ENCODE results near the gene PHF20.
"Not testable (repeated sequence)": the region's sequence is repeated elsewhere in the genome, so short reads cannot be mapped to it uniquely, and the experiment has no call there.

The PHF20 gene

DNA sequence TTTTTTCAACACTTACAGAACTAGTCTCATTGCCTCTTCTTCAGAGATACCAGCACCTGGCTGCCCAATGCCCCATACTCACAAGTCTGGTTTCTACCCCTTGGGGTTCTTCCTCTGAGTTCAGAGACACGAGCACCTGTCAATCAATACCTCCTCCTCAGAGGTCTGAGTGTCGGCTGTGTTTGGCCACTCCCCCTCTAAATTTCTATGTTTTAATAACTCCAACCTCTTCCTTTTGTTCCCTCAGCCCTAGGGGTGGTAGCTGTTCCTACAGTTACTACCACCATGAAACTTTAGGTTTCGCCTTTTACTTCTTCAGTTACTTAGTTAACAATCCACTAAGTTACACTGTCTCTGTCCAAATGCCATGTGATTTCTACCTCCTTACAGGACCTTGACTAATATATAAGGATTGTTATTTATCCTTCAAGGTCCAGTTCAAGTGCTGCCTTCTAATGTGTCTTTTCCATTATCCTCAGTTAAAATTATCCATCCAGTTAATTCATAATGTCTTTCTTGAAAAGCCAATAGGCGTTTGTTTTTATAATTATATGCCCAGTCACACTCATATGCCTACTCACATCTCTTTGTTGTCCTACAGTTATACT is 14.6 kb upstream of the PHF20 start:
- Histone ChIP-seq H3K4me3 (no peak overlapping the region), H3K27ac (no peak overlapping the region)
- no peak for DNase-seq (ENCODE audit: low spot score)
- TF ChIP-seq, protein P1, sequence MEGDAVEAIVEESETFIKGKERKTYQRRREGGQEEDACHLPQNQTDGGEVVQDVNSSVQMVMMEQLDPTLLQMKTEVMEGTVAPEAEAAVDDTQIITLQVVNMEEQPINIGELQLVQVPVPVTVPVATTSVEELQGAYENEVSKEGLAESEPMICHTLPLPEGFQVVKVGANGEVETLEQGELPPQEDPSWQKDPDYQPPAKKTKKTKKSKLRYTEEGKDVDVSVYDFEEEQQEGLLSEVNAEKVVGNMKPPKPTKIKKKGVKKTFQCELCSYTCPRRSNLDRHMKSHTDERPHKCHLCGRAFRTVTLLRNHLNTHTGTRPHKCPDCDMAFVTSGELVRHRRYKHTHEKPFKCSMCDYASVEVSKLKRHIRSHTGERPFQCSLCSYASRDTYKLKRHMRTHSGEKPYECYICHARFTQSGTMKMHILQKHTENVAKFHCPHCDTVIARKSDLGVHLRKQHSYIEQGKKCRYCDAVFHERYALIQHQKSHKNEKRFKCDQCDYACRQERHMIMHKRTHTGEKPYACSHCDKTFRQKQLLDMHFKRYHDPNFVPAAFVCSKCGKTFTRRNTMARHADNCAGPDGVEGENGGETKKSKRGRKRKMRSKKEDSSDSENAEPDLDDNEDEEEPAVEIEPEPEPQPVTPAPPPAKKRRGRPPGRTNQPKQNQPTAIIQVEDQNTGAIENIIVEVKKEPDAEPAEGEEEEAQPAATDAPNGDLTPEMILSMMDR (IDR thresholded peaks at IDR 0.05), result no peak

DNA sequence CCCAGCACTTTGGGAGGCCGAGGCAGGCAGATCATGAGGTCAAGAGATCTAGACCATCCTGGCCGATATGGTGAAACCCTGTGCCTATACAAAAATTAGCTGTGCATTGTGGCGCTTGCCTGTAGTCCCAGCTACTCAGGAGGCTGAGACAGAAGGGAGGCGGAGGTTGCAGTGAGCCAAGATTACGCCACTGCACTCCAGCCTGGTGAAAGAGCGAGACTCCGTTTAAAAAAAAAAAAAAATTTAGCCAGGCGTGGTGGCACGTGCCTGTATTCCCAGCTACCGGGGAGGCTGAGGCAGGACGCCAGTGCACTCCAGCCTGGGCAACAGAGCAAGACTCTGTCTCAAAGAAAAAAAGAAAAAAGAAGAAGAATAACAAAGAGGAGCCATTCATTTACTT is 10.3 kb upstream of the PHF20 start:
- not testable (repeated sequence) for DNase-seq (ENCODE audit: low spot score); H3K4me3 ChIP-seq; H3K27ac ChIP-seq

DNA sequence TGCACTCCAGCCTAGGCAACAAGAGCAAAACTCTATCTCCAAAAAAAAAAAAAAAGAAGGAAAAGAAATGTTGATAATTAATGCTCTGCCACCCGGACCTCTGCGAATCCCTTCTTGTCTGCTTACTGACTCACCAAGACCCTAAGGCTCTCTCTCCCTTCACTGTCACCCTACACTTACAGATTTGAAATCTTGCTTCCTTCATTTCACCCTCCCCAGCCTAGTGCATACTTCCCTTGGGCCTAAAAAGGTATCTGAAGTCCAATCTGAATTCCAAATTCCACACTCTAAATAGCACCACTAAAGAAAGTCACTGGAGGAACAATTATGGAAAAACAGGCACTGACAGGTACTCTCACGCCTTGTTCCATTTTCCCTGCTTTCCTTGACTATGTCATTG is 9.4 kb upstream of the PHF20 start:
- H3K27ac ChIP-seq, result no peak overlapping the region
- no peak for DNase-seq (ENCODE audit: low spot score)
- TF ChIP-seq, protein P1 (IDR thresholded peaks at IDR 0.05), result no peak
- no peak overlapping the region for H3K4me3 ChIP-seq

DNA sequence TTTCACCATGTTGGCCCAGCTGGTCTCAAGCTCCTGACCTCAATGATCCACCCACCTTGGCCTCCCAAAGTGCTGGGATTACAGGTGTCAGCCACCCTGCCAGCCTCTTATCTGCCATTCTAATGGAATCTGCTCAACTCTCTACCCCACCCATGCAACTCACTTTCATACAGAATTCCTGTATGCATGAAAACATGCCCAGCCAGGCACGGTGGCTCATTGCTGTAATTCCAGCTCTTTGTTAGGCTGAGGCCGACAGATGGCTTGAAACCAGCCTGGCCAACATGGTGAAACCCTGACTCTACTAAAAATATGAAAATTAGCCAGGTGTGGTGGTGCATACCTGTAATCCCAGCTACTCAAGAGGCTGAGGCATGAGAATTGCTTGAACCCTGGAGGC is 6.9 kb upstream of the PHF20 start:
- DNase-seq (ENCODE audit: low spot score); H3K4me3 ChIP-seq; H3K27ac ChIP-seq: not testable (repeated sequence)

DNA sequence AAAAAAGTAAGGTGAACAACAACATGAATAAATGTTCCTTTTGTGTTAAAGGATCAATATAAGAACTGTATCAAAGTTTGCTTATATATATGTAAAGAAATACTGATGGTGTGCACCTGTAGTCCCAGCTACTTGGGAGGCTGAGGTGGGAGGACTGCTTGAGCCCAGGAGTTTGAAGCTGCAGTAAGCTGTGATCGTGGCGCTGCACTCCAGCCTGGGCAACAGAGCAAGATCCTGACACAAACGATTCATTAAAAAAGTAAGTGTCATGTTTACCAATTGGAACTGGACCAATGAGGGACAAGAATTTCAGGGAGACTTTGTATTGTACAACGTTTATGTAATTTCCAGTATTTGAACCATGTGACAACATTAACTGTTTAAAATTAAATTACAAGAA is 5.0 kb upstream of the PHF20 start:
- no peak for DNase-seq (ENCODE audit: low spot score)
- Histone ChIP-seq H3K4me3 (no peak overlapping the region), H3K27ac (no peak overlapping the region)
- TF ChIP-seq, protein P1 (IDR thresholded peaks at IDR 0.05), result no peak

DNA sequence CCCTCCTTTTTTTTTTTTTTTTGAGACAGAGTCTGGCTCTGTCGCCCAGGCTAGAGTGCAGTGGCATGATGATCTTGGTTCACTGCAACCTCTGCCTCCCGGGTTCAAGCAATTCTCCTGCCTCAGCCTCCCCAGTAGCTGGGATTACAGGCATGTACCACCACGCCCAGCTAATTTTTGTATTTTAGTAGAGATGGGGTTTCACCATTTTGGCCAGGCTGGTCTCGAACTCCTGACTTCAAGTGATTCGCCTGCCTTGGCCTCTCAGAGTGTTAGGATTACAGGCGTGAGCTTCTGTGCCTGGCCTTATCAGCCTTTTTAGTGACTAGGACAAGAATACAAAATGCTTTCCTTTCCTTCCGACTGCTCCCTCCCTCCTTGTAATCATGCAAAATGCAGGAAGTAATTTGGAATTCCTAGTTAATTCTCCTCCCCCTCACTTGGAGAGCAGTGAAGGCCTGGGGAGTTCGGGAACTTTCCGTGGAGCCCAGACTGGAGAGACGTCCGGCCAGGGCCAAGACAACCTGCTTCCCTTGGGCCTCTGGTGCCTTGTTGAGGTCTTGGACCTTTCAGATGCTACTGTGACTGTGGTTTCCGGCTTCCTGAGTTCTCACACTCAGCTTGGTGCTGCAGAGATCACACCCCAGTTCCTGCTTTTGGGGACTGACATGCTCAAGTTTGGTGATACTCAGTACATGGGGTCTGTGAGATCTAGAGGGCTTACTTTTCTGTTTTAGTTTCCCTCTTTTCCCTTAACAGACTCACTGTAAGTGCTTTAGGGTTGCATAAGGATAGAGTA is 3.9 kb upstream of the PHF20 start:
- Histone ChIP-seq H3K4me3 (no peak overlapping the region), H3K27ac (peak overlapping the region; percentile 73 to 87)
- TF ChIP-seq, protein P1 (IDR thresholded peaks at IDR 0.05), result no peak
- DNase-seq (ENCODE audit: low spot score), result peak; percentile 82

DNA sequence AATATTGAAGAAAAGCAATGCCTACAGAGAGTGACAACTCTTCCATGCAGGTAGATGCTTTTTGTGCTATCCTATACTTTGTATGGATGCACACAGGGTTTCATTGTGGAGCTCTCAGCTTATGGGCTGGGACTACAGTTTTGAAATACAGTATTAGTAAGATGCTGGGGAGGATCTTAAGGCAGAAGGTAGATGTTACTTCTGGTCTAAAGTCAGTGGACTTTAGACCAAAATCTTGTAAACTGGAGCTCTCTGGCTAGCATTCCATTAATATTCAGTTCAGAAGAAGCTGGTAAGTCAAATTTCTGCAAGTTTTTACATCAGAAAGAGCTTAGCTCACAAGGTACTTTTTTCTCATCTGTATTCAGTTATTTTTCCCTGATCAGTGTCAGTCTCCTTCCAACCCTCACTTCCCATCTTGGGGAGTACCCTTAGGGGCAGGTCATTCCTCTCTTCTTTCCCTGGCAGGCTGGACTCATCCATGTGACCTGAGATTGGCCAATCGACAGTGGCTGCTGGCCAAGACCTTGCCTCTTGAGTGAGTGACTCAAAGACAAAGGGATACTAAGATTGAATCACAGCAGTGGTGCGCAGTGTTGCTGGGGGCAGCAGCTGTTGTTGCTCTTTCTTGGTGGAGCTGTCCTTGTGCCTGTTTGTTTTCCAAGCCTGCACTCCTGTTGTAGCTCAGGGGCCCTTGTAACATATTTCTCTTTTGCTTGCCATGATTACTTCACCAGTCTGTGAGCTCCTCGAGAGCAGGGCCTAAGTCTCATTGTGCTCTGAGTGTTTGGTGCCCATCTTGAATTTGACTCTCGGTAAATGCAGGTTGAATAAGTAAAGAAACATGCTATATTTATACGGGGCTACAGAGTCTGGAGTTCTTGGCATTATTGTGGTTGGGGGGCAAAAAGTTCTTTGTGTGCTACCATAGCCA is 2.8 kb upstream of the PHF20 start:
- peak; percentile 98 for DNase-seq (ENCODE audit: low spot score)
- TF ChIP-seq, protein P1 (IDR thresholded peaks at IDR 0.05), result no peak
- H3K4me3 ChIP-seq, result no peak overlapping the region

More for the DNA sequence above, 2.8 kb upstream of the PHF20 start:
- H3K27ac ChIP-seq, result peak overlapping the region; percentile 73 to 87
